ENCODE results near the gene MAGI1.

DNA sequence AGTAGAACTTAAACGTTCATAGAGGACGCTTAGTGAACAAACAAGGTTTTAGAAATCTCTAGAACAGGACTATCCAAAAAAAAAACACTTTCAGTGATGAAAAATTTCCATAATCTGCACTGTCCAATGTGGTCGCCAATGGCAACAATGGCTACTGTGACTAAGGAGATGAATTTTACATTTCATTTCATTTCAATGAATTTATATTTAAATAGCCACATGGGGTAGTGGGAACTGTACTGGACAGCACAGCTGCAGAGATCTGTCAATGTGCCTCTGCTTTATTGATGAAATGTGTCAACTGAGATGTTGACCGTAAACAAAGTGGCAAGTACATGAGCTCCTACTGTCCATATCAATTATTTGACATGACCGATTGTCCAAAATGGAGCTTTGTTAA lies 222.5 kb downstream of the MAGI1 start:
- TF ChIP-seq, protein P1, sequence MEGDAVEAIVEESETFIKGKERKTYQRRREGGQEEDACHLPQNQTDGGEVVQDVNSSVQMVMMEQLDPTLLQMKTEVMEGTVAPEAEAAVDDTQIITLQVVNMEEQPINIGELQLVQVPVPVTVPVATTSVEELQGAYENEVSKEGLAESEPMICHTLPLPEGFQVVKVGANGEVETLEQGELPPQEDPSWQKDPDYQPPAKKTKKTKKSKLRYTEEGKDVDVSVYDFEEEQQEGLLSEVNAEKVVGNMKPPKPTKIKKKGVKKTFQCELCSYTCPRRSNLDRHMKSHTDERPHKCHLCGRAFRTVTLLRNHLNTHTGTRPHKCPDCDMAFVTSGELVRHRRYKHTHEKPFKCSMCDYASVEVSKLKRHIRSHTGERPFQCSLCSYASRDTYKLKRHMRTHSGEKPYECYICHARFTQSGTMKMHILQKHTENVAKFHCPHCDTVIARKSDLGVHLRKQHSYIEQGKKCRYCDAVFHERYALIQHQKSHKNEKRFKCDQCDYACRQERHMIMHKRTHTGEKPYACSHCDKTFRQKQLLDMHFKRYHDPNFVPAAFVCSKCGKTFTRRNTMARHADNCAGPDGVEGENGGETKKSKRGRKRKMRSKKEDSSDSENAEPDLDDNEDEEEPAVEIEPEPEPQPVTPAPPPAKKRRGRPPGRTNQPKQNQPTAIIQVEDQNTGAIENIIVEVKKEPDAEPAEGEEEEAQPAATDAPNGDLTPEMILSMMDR (IDR thresholded peaks at IDR 0.05) = no peak
- TF ChIP-seq EZH2 (IDR thresholded peaks at IDR 0.05; ENCODE audit: borderline replicate concordance, insufficient read depth, low read depth, low read length, poor library complexity, severe bottlenecking) = no peak
